ENCODE measurements around the gene KMT2E.

The KMT2E gene

GRCh38 chr7:105133358-105133757 lies 119.4 kb downstream of the KMT2E start:
- ChIA-PET POLR2A (no interaction called here), CTCF (no interaction called here)
- TF ChIP-seq CTCF (IDR thresholded peaks at IDR 0.05; ENCODE audit: control extremely low read depth, extremely low read depth, low read depth, missing control alignments): no peak
- DNase-seq (ENCODE audit: extremely low spot score): no peak

GRCh38 chr7:105133986-105134655 lies 120.1 kb downstream of the KMT2E start:
- ChIA-PET POLR2A (no interaction called here), CTCF (no interaction called here)
- no peak for TF ChIP-seq CTCF (IDR thresholded peaks at IDR 0.05; ENCODE audit: control extremely low read depth, extremely low read depth, low read depth, missing control alignments)
- DNase-seq (ENCODE audit: extremely low spot score): no peak

GRCh38 chr7:105136221-105136620 lies 122.2 kb downstream of the KMT2E start:
- CTCF ChIA-PET: interaction anchor here (1.7 kb wide), 1 partner anchor 10 kb away, joined by 6 read pairs; no protein-coding TSS in a partner anchor
- TF ChIP-seq CTCF (IDR thresholded peaks at IDR 0.05; ENCODE audit: control extremely low read depth, extremely low read depth, low read depth, missing control alignments): no peak
- DNase-seq (ENCODE audit: extremely low spot score): no peak
- POLR2A ChIA-PET: no interaction called here

- ChIA-PET CTCF (interaction anchor here (1.7 kb wide), 1 partner anchor 8 kb away, joined by 6 read pairs; no protein-coding TSS in a partner anchor), POLR2A (no interaction called here)
- no peak for DNase-seq (ENCODE audit: extremely low spot score)
- no peak for TF ChIP-seq CTCF (IDR thresholded peaks at IDR 0.05; ENCODE audit: control extremely low read depth, extremely low read depth, low read depth, missing control alignments)
Observed at GRCh38 chr7:105137898-105138297, 123.9 kb downstream of the KMT2E start.

GRCh38 chr7:105139381-105139780 lies 125.4 kb downstream of the KMT2E start:
- no peak for TF ChIP-seq CTCF (IDR thresholded peaks at IDR 0.05; ENCODE audit: control extremely low read depth, extremely low read depth, low read depth, missing control alignments)
- CTCF ChIA-PET: interaction anchor here (0.7 to 1.9 kb wide), 5 partner anchors 8 to 65 kb away, joined by 3 to 5 read pairs (median 4); no protein-coding TSS in a partner anchor
- no peak for DNase-seq (ENCODE audit: extremely low spot score)
- POLR2A ChIA-PET: no interaction called here

- no peak for TF ChIP-seq CTCF (IDR thresholded peaks at IDR 0.05; ENCODE audit: control extremely low read depth, extremely low read depth, low read depth, missing control alignments)
- DNase-seq (ENCODE audit: extremely low spot score): peak; percentile 31
- ChIA-PET CTCF (interaction anchor here (1.0 to 1.4 kb wide), 4 partner anchors 12 to 108 kb away, joined by 3 to 4 read pairs (median 3); no protein-coding TSS in a partner anchor), POLR2A (no interaction called here)
Observed at GRCh38 chr7:105141068-105141467, 127.1 kb downstream of the KMT2E start.

Data from GM10248 (cell line).